Effector memory CD4-positive, alpha-beta T cell (primary cell): ENCODE results near the gene STX8.

ENCODE experiments used
- DNase-seq, 3 donors: peaks; one replicate each; pipeline ENCODE4 v3.0.0-alpha.2; 2020
- H3K27ac ChIP-seq: 2 replicates; pipeline ENCODE4 v1.7.0; 2013; ENCODE audit warnings: mild to moderate bottlenecking, low read length, moderate library complexity; ENCODE audit not compliant: insufficient read depth, poor library complexity, severe bottlenecking
- H3K27me3 ChIP-seq: replicated peaks from 2 replicates; pipeline ENCODE4 v1.7.0; 2013; ENCODE audit warnings: mild to moderate bottlenecking, low read length; ENCODE audit not compliant: insufficient read depth, control insufficient read depth, poor library complexity, severe bottlenecking
- H3K36me3 ChIP-seq: 2 replicates; pipeline ENCODE4 v1.7.0; 2013; ENCODE audit warnings: mild to moderate bottlenecking, low read length, moderate library complexity; ENCODE audit not compliant: control insufficient read depth, insufficient read depth
- H3K4me1 ChIP-seq: 2 replicates; pipeline ENCODE4 v1.7.0; 2013; ENCODE audit warnings: low read length, mild to moderate bottlenecking; ENCODE audit not compliant: control insufficient read depth, insufficient read depth, poor library complexity, severe bottlenecking
- H3K4me3 ChIP-seq: 2 replicates; pipeline ENCODE4 v1.7.0; 2013; ENCODE audit warnings: low read length, low read depth, mild to moderate bottlenecking; ENCODE audit not compliant: insufficient read depth, poor library complexity, severe bottlenecking
- H3K9me3 ChIP-seq: 2 replicates; pipeline ENCODE4 v1.7.0; 2013; ENCODE audit warnings: mild to moderate bottlenecking, low read length, moderate library complexity; ENCODE audit not compliant: control insufficient read depth

Gene STX8

GRCh38 chr17:9434642-9435057 lies 141.0 kb downstream of the STX8 start:
- H3K27me3 ChIP-seq, result no peaks in the 10 kb centered on the region
- H3K27ac ChIP-seq, result no peak overlapping the region
- no peaks in the 10 kb centered on the region for H3K36me3 ChIP-seq
- no peak overlapping the region for H3K4me3 ChIP-seq
- H3K4me1 ChIP-seq, result no peaks in the 10 kb centered on the region
- no peak for DNase-seq
- no peaks in the 10 kb centered on the region for H3K9me3 ChIP-seq

- Histone ChIP-seq H3K27me3 (no peaks in the 10 kb centered on the region), H3K36me3 (no peaks in the 10 kb centered on the region), H3K4me1 (no peaks in the 10 kb centered on the region), H3K27ac (no peak overlapping the region), H3K4me3 (no peak overlapping the region), H3K9me3 (no peaks in the 10 kb centered on the region)
- DNase-seq, result no peak
These were observed 142.6 kb downstream of the STX8 start for GRCh38 chr17:9432934-9433421.

- no peak overlapping the region for H3K4me3 ChIP-seq
- H3K27me3 ChIP-seq, result no peaks in the 10 kb centered on the region
- H3K9me3 ChIP-seq, result no peaks in the 10 kb centered on the region
- H3K27ac ChIP-seq, result no peak overlapping the region
- H3K4me1 ChIP-seq, result no peaks in the 10 kb centered on the region
- no peak for DNase-seq
- H3K36me3 ChIP-seq, result no peaks in the 10 kb centered on the region
These were observed 143.3 kb downstream of the STX8 start for GRCh38 chr17:9432134-9432885.

GRCh38 chr17:9431620-9432019 lies 144.0 kb downstream of the STX8 start:
- H3K9me3 ChIP-seq, result no peaks in the 10 kb centered on the region
- no peak overlapping the region for H3K27ac ChIP-seq
- no peak overlapping the region for H3K4me3 ChIP-seq
- no peaks in the 10 kb centered on the region for H3K36me3 ChIP-seq
- no peak for DNase-seq
- H3K4me1 ChIP-seq, result no peaks in the 10 kb centered on the region
- H3K27me3 ChIP-seq, result no peaks in the 10 kb centered on the region

- H3K36me3 ChIP-seq, result no peaks in the 10 kb centered on the region
- H3K9me3 ChIP-seq, result no peaks in the 10 kb centered on the region
- H3K27ac ChIP-seq, result no peak overlapping the region
- no peak overlapping the region for H3K4me3 ChIP-seq
- H3K27me3 ChIP-seq, result no peaks in the 10 kb centered on the region
- no peaks in the 10 kb centered on the region for H3K4me1 ChIP-seq
- DNase-seq, result no peak
These were observed 147.9 kb downstream of the STX8 start for GRCh38 chr17:9427465-9428315.

GRCh38 chr17:9424071-9424640 lies 151.5 kb downstream of the STX8 start:
- no peaks in the 10 kb centered on the region for H3K4me1 ChIP-seq
- no peaks in the 10 kb centered on the region for H3K36me3 ChIP-seq
- H3K4me3 ChIP-seq, result no peak overlapping the region
- DNase-seq, result no peak
- H3K27me3 ChIP-seq, result no peaks in the 10 kb centered on the region
- H3K27ac ChIP-seq, result no peak overlapping the region
- no peaks in the 10 kb centered on the region for H3K9me3 ChIP-seq

- no peaks in the 10 kb centered on the region for H3K36me3 ChIP-seq
- DNase-seq, result no peak
- no peaks in the 10 kb centered on the region for H3K4me1 ChIP-seq
- H3K27me3 ChIP-seq, result no peaks in the 10 kb centered on the region
- H3K4me3 ChIP-seq, result no peak overlapping the region
- H3K27ac ChIP-seq, result no peak overlapping the region
- H3K9me3 ChIP-seq, result no peaks in the 10 kb centered on the region
These were observed 154.1 kb downstream of the STX8 start for GRCh38 chr17:9421525-9421924.

- Histone ChIP-seq H3K9me3 (no peaks in the 10 kb centered on the region), H3K4me1 (no peaks in the 10 kb centered on the region), H3K27me3 (no peaks in the 10 kb centered on the region), H3K4me3 (no peak overlapping the region), H3K36me3 (no peaks in the 10 kb centered on the region), H3K27ac (no peak overlapping the region)
- DNase-seq, result no peak
These were observed 155.6 kb downstream of the STX8 start for GRCh38 chr17:9419932-9420453.

GRCh38 chr17:9414471-9414870 lies 161.1 kb downstream of the STX8 start:
- Histone ChIP-seq H3K27me3 (no peaks in the 10 kb centered on the region), H3K9me3 (no peaks in the 10 kb centered on the region), H3K36me3 (no peaks in the 10 kb centered on the region), H3K27ac (no peak overlapping the region), H3K4me1 (no peaks in the 10 kb centered on the region), H3K4me3 (no peak overlapping the region)
- no peak for DNase-seq
